ENCODE data around the gene ASH1L.

DNA sequence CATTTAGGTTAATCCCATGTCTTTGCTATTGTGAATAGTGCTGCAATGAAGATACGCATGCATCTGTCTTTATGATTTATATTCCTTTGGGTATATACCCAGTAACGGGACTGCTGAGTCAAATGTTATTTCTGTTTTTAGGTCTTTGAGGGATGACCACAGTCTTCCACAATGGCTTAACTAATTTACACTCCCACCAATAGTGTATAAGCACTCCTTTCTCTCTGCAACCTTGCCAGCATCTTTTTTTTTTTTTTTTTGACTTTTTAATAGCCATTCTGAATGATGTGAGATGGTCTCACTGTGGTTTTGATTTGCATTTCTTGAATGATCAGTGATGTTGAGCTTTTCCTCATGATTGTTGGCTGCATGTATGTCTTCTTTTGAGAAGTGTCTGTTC, 33.5 kb downstream of the ASH1L start:
- TF ChIP-seq CTCF (IDR thresholded peaks at IDR 0.05 in 2 of 3, conservative IDR thresholded peaks at IDR 0.05 in 1 of 3; ENCODE audit: borderline replicate concordance in 1 of 3, insufficient read depth in 1 of 3, low read depth in 2 of 3, low read length in 2 of 3) (no peak), MAX (IDR thresholded peaks at IDR 0.05) (no peak), EZH2 (IDR thresholded peaks at IDR 0.05) (no peak)

Measured in HCT116 (cell line).